GM12873 (cell line): ENCODE data around the gene MLN.

ENCODE experiments used
- TF ChIP-seq, protein P1 (sequence below): IDR thresholded peaks from 2 replicates; pipeline ENCODE4 v1.5.1; 2012; ENCODE audit warnings: low read depth, mild to moderate bottlenecking, moderate library complexity, low read length, control low read depth; ENCODE audit not compliant: insufficient read depth; ENCODE audit errors: missing control alignments

The MLN gene

GRCh38 chr6:33840048-33840926 lies 36.5 kb upstream of the MLN start:
- TF ChIP-seq, protein P1, sequence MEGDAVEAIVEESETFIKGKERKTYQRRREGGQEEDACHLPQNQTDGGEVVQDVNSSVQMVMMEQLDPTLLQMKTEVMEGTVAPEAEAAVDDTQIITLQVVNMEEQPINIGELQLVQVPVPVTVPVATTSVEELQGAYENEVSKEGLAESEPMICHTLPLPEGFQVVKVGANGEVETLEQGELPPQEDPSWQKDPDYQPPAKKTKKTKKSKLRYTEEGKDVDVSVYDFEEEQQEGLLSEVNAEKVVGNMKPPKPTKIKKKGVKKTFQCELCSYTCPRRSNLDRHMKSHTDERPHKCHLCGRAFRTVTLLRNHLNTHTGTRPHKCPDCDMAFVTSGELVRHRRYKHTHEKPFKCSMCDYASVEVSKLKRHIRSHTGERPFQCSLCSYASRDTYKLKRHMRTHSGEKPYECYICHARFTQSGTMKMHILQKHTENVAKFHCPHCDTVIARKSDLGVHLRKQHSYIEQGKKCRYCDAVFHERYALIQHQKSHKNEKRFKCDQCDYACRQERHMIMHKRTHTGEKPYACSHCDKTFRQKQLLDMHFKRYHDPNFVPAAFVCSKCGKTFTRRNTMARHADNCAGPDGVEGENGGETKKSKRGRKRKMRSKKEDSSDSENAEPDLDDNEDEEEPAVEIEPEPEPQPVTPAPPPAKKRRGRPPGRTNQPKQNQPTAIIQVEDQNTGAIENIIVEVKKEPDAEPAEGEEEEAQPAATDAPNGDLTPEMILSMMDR: no peak

DNA sequence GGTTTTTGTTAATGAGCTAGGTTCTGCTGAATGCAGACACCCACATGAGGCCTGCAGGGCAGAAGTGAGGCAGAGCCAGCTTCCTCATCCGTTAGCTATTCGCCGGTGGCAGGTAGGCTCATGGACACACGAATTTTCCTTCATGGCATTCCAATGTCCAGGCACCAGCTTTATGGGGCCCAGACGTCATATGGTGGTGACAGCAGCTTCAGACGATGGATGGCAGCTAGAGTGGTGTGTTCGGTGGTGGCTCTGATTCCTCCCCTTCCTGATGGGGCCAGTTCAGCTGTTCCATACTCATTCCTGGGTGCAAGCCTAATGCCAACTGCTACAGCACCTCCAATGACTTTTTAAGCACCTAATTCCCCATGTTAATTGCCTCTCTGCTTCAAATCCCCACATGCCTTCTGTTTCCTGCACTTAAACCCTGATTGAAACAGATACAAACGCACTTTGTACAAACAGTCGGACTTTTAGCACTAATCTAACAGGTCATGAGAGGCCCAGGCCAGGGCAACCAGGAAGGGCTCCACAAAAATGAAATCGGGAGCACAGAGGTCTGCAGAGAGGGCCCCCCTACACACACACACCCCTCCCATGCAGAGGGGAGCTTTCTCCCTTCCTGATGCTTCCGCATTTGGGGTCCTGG lies 35.7 kb upstream of the MLN start:
- TF ChIP-seq, protein P1: no peak

DNA sequence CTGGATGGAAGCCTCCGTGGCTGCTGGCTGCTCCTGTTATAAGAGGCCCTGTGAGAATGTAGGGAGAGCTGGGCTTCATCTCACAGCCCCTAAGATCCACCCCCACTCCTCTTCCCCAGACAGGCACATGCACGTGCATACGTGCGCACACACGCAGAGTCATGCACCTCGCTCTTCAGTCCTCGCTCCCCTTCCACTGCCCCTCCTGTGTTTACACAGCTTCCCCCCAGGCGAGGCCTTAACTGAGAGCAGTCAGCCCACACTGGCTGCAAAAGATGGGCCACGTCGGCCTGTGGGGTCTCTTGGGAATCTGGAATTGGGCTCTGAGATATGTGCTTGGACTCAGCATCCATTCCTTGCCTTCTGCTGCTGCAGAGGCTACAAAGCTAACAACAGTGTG lies 35.2 kb upstream of the MLN start:
- TF ChIP-seq, protein P1: no peak

DNA sequence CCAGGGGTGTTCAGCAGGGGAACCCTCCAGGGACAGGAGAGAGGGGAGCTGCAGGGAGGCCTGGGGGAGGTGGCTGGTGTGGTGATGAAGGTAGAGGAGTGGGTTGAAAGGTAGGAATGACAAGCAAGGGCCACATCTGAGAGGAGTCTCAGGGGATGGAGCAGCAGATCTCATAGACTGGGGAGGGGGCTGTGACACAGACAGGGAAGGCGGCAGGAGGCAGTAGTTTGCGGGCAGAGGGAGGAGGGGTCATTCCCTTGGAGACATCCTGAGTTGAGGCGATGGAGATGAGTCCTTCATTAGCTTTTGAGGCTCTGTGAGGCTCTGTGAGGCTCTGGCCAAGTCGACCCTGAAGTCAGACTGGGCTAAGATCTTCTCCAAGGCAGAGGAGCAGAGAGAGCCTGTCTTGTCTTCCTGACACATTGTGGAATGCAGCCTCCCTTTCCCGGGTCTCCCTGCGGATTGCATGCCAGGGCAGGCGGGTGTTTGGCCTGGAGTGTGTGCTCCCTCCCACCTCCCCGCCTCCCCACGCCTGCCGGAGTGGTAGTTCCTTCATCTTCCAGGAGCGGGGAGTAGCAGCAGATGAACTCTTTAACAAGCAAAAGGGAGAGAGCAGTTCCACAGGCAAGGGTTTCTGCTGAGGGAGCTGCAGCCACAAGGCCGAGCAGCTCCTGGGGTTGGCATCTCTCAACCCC lies 34.3 kb upstream of the MLN start:
- TF ChIP-seq, protein P1: no peak

GRCh38 chr6:33836806-33837469 lies 33.1 kb upstream of the MLN start:
- TF ChIP-seq, protein P1: no peak

DNA sequence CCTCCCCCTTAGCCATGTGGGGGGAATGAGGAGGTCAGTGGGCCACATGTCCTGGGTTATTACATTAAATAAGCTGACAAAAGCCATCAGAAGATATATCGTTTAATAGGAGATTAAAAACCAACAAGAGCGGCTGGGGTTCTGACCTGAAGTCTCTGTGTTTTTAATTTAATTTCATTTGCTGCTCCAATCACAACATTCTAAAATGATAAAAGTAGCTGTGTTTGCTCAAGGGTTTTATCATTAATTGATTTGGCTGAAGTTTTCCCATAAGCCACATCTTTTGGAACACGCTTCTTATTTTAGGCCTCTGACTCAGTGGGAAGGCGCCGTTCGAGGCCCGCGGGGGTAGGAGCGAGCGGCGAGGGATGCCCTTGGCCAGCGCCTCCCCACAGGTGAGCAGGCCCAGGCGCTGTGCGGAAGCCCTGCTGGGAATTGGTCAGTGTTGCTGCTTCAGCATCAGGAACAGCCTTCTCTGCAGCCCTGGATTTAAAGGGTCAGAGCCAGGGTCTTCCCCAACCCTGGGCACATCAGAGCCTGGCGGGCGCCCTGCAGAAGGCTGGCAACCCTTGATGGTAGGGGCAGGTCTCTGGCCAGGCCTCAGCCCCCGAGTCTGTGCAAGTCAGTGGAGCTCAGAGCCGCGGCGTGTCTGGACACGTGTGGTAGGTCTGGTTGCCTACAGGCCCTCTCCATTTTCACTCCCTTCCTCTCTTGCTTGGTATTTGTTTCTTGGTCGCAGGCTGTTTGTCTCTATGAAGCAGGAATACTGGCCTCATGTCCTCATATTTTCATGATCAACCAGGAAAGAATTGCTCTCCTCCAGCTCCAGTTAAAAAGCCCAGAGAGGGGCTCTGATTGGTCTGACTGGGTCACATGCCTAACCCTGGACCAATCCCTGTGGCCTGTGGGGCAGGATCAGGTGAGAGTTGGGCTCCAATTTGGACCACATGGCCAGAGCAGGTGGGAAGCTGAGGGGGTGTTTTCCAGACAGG lies 30.9 kb upstream of the MLN start:
- TF ChIP-seq, protein P1: no peak
